ENCODE results near the gene TM4SF1. TPM values are rescaled to one million over a fixed set of nuclear protein-coding genes. Genes with fewer than 3 reads are reported as not detected.

TM4SF1 gene
- polyA plus RNA-seq, 1 donor (not counting 4 experiments of a cell fraction or from before 2014, with no cell fraction given), result 375 TPM

DNA sequence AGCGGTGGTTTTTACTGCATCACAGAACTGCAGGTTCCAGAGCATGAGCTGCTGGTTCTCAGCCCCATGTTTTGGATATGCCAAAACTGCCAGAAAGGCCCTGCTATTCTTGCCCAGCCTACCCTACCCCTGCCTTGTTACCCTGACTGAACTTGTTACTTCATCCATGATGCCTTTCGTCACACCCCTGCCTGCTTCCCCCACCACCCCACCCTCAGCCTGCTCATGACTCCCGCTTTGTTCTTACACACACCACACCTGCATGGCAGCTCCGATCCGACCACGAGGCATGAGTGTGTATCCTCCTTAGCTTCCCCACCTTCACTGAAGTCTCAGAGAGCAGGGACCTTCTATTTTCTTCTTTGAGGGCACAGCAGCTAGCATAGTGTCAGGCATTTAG lies 5.1 kb upstream of the TM4SF1 start:
- H3K36me3 ChIP-seq (ENCODE audit: control insufficient read depth in 2 of 2, extremely low read depth in 1 of 2, insufficient read depth in 2 of 2, low read length in 2 of 2), result no peaks in the 10 kb centered on the region
- no peaks in the 10 kb centered on the region for H4K20me1 ChIP-seq (ENCODE audit: control insufficient read depth, extremely low read depth, insufficient read depth, low read length)
- H3K4me2 ChIP-seq (ENCODE audit: control insufficient read depth, extremely low read depth, insufficient read depth, low read depth, low read length), result no peak overlapping the region
- no peaks in the 10 kb centered on the region for H3K9me1 ChIP-seq (ENCODE audit: control insufficient read depth, extremely low read depth, insufficient read depth, low read length)
- TF ChIP-seq, protein P1, sequence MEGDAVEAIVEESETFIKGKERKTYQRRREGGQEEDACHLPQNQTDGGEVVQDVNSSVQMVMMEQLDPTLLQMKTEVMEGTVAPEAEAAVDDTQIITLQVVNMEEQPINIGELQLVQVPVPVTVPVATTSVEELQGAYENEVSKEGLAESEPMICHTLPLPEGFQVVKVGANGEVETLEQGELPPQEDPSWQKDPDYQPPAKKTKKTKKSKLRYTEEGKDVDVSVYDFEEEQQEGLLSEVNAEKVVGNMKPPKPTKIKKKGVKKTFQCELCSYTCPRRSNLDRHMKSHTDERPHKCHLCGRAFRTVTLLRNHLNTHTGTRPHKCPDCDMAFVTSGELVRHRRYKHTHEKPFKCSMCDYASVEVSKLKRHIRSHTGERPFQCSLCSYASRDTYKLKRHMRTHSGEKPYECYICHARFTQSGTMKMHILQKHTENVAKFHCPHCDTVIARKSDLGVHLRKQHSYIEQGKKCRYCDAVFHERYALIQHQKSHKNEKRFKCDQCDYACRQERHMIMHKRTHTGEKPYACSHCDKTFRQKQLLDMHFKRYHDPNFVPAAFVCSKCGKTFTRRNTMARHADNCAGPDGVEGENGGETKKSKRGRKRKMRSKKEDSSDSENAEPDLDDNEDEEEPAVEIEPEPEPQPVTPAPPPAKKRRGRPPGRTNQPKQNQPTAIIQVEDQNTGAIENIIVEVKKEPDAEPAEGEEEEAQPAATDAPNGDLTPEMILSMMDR (optimal IDR thresholded peaks at IDR 0.05 in 1 of 3, IDR thresholded peaks at IDR 0.05 in 1 of 3, conservative IDR thresholded peaks at IDR 0.05 in 1 of 3; ENCODE audit: extremely low read depth in 1 of 3, insufficient read depth in 2 of 3, low read length in 3 of 3), result no peak
- no peak for TF ChIP-seq EZH2 (IDR thresholded peaks at IDR 0.05; ENCODE audit: low read length)
- peaks cover 54% of the 10 kb centered on the region for H3K4me1 ChIP-seq (ENCODE audit: control insufficient read depth, extremely low read depth, insufficient read depth, low read length)
- H3K79me2 ChIP-seq (ENCODE audit: control insufficient read depth, insufficient read depth, low read length), result no peaks in the 10 kb centered on the region
- no peak overlapping the region for H2AFZ ChIP-seq (ENCODE audit: control insufficient read depth, low read length)
- no peak overlapping the region for H3K27ac ChIP-seq (ENCODE audit: control insufficient read depth, insufficient read depth, low read length)
- no peak overlapping the region for H3K4me3 ChIP-seq (ENCODE audit: control insufficient read depth in 2 of 3, extremely low read depth in 1 of 3, insufficient read depth in 2 of 3, low read depth in 1 of 3, low read length in 3 of 3)
- no peaks in the 10 kb centered on the region for H3K9me3 ChIP-seq (ENCODE audit: control insufficient read depth, low read depth, low read length)
- no peaks in the 10 kb centered on the region for H3K27me3 ChIP-seq (ENCODE audit: control insufficient read depth, extremely low read depth, insufficient read depth, low read length)
- dilution Hi-C loops (cut with MboI; ENCODE audit: extremely low pct_ligation_motif_present, low sequenced_read_pairs), result no loop called here
- H3K9ac ChIP-seq (ENCODE audit: control insufficient read depth, extremely low read depth, insufficient read depth, low read length), result no peak overlapping the region
- DNase-seq (ENCODE audit: low read depth, low spot score) (no peak), FAIRE-seq (no peak)

DNA sequence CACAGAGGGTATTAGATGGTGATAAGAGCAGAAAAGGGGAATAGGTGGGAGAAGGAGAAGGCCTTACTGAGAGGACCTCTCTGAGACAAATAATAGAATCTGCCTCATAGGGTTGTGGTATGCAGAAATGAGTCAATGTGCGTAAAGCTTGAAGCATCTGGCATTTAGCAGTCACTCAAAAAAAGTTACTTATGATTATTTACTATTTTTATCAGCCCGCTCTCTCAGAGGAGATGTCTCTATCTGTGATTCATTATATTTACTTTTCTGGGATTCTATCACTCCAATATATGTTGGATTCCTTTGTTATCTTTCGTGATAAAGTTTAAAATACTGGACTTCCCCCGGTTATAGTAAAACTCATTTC lies 4.6 kb upstream of the TM4SF1 start:
- Histone ChIP-seq H2AFZ (ENCODE audit: control insufficient read depth, low read length) (no peak overlapping the region), H3K27me3 (ENCODE audit: control insufficient read depth, extremely low read depth, insufficient read depth, low read length) (no peaks in the 10 kb centered on the region), H3K27ac (ENCODE audit: control insufficient read depth, insufficient read depth, low read length) (peak overlapping the region; percentile 21), H3K79me2 (ENCODE audit: control insufficient read depth, insufficient read depth, low read length) (peaks cover 3% of the 10 kb centered on the region), H3K9me1 (ENCODE audit: control insufficient read depth, extremely low read depth, insufficient read depth, low read length) (no peaks in the 10 kb centered on the region), H3K9me3 (ENCODE audit: control insufficient read depth, low read depth, low read length) (no peaks in the 10 kb centered on the region), H3K36me3 (ENCODE audit: control insufficient read depth in 2 of 2, extremely low read depth in 1 of 2, insufficient read depth in 2 of 2, low read length in 2 of 2) (no peaks in the 10 kb centered on the region), H3K9ac (ENCODE audit: control insufficient read depth, extremely low read depth, insufficient read depth, low read length) (no peak overlapping the region), H3K4me1 (ENCODE audit: control insufficient read depth, extremely low read depth, insufficient read depth, low read length) (peaks cover 50% of the 10 kb centered on the region), H3K4me2 (ENCODE audit: control insufficient read depth, extremely low read depth, insufficient read depth, low read depth, low read length) (no peak overlapping the region), H3K4me3 (ENCODE audit: control insufficient read depth in 2 of 3, extremely low read depth in 1 of 3, insufficient read depth in 2 of 3, low read depth in 1 of 3, low read length in 3 of 3) (no peak overlapping the region), H4K20me1 (ENCODE audit: control insufficient read depth, extremely low read depth, insufficient read depth, low read length) (no peaks in the 10 kb centered on the region)
- no peak for TF ChIP-seq EZH2 (IDR thresholded peaks at IDR 0.05; ENCODE audit: low read length)
- TF ChIP-seq, protein P1 (optimal IDR thresholded peaks at IDR 0.05 in 1 of 3, IDR thresholded peaks at IDR 0.05 in 1 of 3, conservative IDR thresholded peaks at IDR 0.05 in 1 of 3; ENCODE audit: extremely low read depth in 1 of 3, insufficient read depth in 2 of 3, low read length in 3 of 3), result no peak
- dilution Hi-C loops (cut with MboI; ENCODE audit: extremely low pct_ligation_motif_present, low sequenced_read_pairs), result no loop called here
- FAIRE-seq (no peak), DNase-seq (ENCODE audit: low read depth, low spot score) (no peak)

Measured in keratinocyte (primary cell).